GM10266 (cell line): ENCODE measurements around the gene ATG4B.
A peak's percentile ranks its signal among the peaks of the same experiment; 100 is the strongest.
"Not testable (repeated sequence)": the region's sequence is repeated elsewhere in the genome, so short reads cannot be mapped to it uniquely, and the experiment has no call there.

ENCODE experiments used
- DNase-seq: peaks from one replicate; pipeline ENCODE4 v3.0.0; 2012; ENCODE audit errors: extremely low spot score
- CTCF ChIP-seq: IDR thresholded peaks from 2 replicates; pipeline ENCODE4 v1.5.1; 2012; ENCODE audit warnings: mild to moderate bottlenecking, low read depth; ENCODE audit not compliant: control insufficient read depth, insufficient read depth; ENCODE audit errors: missing control alignments

The ATG4B gene

GRCh38 chr2:241637018-241637794, at the start of gene ATG4B, which contains the start of gene THAP4:
TSS of gene ATG4B (plus strand) at chr2:241637693. CDS start at chr2:241637715, 22 bp downstream.
TSS of gene THAP4 (minus strand) at chr2:241637158. CDS start at chr2:241637017, 141 bp downstream.
- peak; percentile 98 for DNase-seq
- no peak for TF ChIP-seq CTCF

GRCh38 chr2:241589863-241590262, 47.6 kb upstream of the ATG4B start:
- not testable (repeated sequence) for DNase-seq

GRCh38 chr2:241590496-241591455, 46.7 kb upstream of the ATG4B start:
- DNase-seq, result not testable (repeated sequence)

- TF ChIP-seq CTCF, result no peak
- DNase-seq, result no peak
Observed at GRCh38 chr2:241592126-241592845, 45.2 kb upstream of the ATG4B start.

- DNase-seq, result no peak
- TF ChIP-seq CTCF, result no peak
Observed at GRCh38 chr2:241593271-241593670, 44.2 kb upstream of the ATG4B start.

- no peak for TF ChIP-seq CTCF
- DNase-seq, result no peak
Observed at GRCh38 chr2:241595600-241596140, 41.8 kb upstream of the ATG4B start.

GRCh38 chr2:241597561-241597960, 39.9 kb upstream of the ATG4B start:
- no peak for TF ChIP-seq CTCF
- DNase-seq, result no peak

GRCh38 chr2:241598061-241598460, 39.4 kb upstream of the ATG4B start:
- TF ChIP-seq CTCF, result no peak

More at GRCh38 chr2:241598061-241598460, 39.4 kb upstream of the ATG4B start:
- DNase-seq, result no peak
